Stimulated activated CD4-positive, alpha-beta T cell treated with anti-CD3 and anti-CD28 coated beads, Interleukin-1b, Interleukin-23, amount 100 ng/mL, for 4 hours (primary cell): ENCODE data around the gene SLC15A2.
"Not testable (repeated sequence)": the region's sequence is repeated elsewhere in the genome, so short reads cannot be mapped to it uniquely, and the experiment has no call there.

Experiments
- DNase-seq, 2 donors: peaks; one replicate each; pipeline ENCODE4 v3.0.0-alpha.2; 2020; ENCODE audit warnings: low read depth in 2 of 2

The SLC15A2 gene

DNA sequence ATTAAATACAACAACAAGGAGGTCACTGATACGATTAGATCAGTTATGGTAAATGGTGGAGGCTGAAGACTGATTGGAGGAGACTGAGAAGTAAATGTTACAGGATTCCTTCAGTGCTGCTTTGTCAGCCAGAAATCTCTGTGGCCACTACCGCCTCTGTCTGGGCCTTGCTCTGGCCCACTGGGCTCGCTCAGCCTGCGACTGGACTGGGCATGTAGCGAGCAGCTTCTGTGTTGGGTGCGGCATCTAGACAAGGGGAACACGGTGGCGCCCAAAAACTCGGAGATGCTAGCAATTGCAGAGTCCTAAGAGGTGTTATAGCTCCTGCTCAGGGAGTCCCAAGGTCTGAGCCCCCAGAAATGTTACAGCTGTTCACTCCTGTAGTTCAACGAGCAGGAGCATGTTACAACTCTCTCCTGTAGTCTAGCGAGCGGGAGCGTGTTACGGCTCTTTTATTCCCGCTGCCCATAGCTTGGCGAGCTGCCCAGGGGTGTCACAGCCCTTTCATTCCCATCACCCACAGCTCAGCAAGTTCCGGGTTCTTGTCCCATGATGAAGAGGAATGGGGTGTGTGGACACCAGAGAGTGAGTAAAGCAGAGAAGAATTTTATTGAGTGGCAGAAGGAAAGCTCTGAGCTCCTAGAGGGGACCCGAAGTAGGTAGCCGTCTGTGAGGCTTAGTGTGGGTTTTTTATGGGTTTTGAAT, 24.7 kb downstream of the SLC15A2 start:
- DNase-seq: no peak

DNA sequence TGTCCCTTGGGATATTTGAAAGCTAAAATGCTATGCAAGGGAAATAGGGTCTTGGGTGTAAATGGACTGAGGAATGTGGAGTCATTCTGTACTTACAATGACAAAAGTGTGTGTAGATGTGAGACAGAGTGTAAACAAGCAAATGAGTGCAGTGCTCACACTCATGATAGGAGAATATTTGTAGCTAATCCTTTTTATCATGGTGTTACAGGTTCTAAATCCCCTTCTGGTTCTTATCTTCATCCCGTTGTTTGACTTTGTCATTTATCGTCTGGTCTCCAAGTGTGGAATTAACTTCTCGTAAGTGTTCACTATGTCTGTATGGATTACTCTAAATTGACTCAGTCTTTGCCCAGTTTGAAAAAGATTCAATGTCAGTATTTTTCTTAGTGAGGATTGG, 30.5 kb downstream of the SLC15A2 start:
- no peak for DNase-seq

DNA sequence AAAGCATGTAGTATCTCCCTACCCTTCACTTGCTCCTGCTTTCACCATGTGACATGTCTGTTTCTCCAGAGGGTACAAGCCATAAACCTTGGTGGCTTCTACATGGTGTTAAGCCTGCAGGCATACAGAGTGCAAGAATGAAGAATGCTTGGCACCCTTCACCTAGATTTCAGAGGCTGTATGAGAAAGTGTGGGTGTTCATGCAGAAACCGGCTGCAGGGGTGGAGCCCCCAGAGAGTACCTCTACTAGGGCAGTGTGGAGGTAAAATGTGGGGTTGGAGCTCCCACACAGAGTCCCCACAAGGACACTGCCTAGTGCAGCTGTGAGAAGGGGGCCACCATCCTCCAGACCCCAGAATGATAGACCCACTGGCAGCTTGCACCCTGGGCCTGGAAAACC, 32.2 kb downstream of the SLC15A2 start:
- no peak for DNase-seq

DNA sequence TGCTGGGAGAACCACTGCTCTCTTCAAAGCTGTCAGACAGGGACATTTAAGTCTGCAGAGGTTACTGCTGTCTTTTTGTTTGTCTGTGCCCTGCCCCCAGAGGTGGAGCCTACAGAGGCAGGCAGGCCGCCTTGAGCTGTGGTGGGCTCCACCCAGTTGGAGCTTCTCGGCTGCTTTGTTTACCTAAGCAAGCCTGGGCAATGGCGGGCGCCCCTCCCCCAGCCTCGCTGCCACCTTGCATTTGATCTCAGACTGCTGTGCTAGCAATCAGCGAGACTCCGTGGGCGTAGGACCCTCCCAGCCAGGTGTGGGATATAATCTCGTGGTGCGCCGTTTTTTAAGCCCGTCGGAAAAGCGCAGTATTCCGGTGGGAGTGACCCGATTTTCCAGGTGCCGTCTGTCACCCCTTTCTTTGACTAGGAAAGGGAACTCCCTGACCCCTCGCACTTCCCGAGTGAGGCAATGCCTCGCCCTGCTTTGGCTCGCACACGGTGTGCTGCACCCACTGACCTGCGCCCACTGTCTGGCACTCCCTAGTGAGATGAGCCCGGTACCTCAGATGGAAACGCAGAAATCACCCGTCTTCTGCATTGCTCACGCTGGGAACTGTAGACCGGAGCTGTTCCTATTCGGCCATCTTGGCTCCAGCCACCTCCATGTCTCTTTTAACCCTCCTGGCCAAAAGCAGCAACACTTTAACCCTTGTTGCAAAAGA, 44.1 kb downstream of the SLC15A2 start:
- not testable (repeated sequence) for DNase-seq

DNA sequence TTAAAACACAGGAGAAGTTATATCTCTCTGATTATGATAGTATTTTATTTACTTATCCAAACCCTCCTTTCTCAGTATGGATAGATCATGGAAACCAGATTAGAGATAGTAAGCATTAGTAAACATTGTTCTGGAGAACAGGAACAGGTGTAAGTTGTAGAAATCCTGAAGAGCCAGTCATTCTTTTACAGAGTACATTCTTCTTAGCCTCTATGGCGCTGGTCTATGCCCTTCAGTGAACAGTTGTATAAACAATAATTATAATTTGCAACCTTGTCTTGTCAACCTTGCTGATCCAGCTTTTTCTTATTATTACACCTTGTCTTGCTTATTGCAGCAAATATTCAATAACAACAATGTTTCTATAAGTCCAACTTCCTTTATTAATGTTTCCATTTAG, 47.4 kb downstream of the SLC15A2 start:
- DNase-seq: no peak

DNA sequence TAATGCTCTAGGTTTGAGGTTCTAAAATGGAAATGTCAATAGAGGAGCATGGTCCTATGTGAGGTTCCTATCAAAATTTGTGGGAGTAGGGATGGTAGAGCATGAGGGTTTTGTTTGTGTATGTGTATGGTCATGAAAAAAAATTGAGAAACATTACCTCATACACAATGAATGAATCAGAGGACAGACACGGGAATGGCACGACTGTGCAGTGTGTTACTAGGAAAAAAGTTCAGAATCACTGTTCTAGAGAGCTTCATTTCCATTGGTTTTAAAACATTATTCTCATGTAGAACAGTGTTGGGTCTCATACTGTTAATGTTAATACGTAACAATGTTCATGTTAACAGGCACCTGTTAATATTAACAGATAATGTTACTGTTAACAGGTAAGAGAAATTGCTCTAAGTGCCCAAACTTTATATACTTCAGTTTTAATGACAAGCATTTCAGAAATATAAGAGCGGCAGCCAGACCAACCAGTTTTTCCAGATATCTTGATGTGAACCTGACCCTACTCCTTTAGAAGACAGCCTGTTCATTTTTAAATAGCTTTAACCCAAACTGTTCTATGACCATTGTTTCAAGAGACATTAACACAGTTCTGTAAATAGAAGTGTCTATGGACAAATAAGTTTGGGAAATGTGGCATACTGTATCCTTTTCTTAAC, 48.0 kb downstream of the SLC15A2 start:
- no peak for DNase-seq

DNA sequence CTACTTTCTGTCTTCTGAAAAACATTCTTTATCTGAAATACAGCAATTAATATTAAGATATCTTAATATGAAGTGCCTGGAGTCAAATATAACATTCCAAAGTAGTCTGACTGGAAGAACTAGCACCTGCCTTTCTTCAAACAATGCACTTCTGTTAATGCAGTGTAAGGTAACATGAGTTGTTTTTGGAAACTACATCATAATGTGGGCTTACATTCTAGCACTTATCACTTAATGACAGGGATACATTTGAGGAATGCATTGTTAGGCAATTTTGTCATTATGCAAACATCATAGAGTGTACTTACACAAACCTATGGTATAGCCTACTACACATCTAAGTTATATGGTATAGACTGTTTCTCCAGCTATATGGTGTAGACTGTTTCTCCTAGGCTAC, 49.2 kb downstream of the SLC15A2 start:
- DNase-seq: no peak

DNA sequence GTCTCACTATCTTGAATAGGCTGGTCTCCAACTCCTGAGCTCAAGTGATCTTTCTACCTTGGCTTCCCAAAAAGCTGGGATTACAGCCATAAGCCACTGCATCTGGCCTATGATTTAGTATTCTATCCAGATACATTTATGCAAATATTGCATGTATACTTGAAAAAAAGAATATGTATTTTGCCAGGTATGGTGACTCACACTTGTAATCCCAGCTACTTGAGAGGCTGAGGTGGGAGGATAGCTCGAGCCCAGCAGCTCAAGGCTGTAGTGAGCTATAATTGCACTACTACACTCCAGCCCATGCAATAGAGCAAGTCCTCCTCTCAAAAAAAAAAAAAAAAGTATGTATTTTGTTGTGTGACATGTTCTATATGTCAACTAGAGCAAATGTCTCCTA, 54.4 kb downstream of the SLC15A2 start:
- no peak for DNase-seq

DNA sequence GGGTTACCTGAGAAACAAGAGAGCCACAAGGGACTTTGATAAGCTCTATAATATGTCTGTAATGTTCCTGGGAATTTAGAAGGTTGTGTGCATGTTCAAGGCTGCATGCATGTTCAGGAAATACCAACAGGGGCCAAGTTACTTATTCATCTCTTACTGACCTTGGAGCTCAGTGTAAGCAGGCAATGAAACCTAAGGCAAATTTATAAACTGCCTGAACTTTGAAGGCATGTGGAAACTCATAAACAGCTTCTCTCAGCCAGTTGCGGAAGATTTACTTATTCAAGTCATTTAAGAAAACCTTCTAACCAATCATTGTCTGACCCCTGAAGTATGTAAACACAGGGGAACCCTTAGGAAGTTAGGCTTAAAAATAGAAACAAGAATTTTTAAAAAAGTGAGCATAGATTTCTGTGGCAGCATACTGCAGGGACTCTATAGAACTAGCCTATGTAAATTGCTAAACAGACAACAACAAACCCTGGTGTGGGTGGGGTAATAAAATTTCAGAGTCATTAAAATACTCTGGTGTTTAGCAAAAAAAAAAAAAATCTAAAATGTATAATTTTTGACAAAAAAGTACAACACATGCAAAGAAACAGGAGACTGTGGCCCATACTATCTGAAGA, 57.2 kb downstream of the SLC15A2 start:
- no peak for DNase-seq

DNA sequence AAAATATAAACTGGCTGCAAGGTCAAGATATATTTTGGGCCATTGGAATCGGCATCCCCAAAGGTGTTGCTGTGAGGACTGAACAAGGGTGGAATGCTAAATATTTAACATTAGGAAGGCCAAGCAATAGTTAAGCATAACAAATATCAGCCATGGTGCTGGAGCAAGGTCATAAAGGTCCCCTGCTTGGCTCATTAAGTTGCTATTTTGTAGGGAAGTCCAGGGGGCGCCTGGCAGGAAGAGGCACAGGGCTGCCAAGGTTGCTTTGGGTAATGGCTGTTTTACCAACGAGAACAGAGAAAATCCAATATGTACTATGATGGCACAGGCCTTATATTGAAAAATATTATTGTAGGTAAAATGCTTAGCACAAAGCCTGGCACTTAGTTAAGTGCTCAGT, 62.2 kb downstream of the SLC15A2 start:
- DNase-seq: no peak

DNA sequence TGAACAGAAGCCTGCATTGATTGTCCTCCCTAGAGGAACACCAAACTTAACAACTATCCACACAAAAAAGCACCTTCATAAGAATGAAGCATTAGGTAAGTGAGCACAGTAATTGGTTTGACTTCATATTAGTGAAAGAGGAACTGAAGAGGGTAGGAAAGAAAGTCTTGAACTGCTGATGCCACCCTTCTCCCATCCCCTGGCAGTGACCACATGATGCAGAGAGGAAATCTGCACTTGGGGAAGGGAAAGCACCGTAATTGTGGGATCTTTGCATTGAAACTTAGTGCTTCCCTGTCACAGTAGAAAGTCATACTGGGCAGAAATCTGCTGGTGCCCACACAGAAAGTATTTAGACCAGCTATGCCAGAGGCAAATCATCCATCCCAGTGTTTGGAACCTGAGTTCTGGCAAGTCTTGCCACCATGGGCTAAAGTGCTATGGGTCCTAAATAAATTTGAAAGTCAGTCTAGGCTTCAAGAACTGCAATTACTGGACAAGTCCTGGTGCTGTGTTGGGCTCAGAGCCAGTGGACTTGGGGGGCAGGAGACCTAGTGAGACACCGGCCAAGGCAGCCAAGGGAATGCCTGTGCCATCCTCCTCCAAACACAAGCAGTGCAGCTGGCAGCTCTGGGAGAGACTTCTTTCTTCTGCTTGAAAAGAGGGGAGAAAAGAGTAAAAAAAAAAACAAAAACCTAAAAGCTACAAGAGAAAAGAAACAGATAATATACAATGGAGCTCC, 63.6 kb downstream of the SLC15A2 start:
- DNase-seq: no peak

DNA sequence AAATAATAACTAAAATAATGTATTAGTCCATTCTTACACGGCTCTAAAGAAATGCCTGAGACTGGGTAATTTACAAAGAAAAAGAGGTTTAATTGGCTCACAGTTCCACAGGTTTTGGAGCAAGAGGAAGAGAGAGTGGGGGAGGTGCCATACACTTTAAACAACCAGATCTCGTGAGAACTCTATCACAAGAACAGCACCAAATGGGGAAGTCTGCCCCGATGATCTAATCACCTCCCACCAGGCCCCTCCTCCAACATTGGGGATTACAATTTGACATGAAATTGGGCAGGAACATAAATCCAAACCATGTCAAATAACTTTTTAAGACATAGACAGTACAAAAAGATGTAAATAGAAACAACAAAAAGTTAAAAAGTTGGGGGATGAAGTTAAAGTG, 64.6 kb downstream of the SLC15A2 start:
- no peak for DNase-seq

DNA sequence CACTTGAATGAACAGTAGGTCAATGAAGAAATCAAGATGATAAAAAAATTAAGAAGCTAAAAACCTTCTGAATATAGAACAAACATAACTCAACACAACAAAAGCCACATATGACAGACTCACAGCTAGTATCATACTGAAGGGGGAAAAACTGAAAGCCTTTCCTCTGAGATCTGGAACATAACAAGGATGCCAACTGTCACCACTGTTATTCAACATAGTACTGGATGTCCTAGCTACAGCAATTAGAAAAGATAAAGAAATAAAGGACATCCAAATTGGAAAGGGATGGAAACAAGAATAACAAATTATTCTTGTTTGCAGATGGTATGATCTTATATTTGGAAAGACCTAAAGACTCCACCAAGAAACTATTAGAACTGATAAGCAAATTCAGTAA, 67.1 kb downstream of the SLC15A2 start:
- no peak for DNase-seq

DNA sequence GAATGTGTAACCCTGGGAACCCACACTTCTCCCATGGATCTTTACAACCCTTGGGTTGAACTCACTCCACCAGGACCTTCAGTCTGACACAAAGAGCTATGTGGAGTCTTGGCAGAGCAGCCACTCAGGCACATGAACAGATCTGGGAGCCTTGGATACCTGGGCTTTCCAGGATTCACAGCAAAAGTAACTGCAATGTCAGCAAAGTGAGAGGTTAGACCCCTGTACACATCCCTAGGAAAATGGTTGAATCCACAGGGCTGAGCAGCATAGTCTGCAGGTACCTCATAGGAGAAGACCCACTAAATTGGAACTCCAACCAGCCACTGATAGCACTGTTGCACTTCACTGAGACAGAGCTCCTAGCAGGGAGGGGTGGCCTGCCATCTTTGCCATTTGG, 68.2 kb downstream of the SLC15A2 start:
- DNase-seq: no peak

DNA sequence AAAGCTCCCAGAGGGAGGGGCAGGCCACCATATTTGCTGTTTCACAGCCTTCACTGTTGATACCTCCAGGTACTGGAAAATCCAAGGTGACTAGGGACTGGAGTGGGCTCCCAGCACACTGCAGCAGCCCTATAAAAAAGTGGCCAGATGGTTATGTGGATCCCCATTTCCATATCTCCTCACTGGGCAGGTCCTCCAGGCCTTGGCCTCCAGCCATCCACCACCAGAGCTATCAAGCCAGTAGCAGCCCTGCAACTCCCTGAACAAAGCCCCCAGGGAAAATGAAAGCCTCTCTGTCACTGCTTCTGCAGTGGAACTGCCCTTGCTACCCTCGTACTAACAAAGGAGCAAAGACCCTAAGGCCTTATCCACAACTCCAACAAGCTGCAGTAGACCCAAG, 69.4 kb downstream of the SLC15A2 start:
- no peak for DNase-seq

DNA sequence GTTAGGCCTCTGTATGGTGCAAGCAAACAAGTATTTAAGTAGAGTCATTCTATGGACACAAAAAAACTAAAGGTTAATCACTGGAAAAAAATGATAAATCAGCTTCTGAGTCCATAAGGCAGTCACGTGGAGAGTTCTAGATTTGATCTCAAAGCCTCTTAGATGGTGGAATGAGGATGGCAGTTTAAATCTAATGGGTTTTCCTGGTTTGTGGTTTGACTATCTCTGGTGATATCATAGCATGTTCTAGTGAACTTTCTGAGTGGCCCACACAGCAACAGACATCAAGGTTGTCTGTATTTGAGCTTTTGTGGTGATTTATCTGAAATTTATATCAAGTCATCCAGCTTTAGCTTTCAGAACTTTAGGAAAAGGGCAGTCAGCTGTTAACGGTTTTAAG, 75.4 kb downstream of the SLC15A2 start:
- no peak for DNase-seq

DNA sequence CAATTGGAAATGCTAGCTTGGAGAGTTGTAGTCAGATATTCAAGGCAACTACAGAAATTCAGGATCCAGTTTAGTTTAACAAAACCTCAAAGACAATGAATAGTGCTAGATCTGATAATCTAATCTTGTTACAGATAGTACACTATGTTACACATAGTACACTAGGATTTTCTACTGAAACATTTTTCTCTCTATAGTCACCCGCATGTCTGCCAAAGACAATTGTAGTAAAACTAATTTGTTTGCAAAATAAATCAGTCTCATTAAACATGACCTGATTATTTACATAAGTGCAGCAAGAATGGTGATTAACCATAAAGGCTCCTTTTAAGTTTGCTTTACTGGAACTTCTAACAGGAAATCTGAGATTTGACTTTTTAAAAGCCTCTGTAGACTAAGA, 75.8 kb downstream of the SLC15A2 start:
- no peak for DNase-seq

DNA sequence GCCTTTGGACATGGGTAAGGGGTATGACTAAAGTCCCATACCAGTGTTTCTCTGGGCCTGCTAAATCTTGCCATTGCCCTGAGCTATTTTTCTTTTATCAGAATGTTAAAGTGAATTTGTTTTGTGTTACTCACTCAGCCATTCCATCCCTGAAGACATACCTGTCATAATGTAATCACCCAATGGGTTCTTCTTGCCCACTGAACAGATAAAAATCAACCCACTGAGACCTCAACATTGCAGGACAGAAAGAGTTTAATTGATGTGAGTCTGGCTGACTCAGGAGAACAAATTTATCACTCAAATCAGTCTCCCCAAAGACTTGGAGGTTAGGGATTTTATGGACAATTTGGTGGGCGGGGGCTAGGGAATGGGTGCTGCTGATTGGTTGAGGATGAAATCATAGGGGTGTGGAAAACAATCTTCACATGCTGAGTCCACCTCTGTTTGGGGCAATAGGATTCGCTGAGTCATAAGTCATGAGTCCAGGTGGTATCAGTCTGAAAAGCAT, 80.5 kb downstream of the SLC15A2 start:
- no peak for DNase-seq

DNA sequence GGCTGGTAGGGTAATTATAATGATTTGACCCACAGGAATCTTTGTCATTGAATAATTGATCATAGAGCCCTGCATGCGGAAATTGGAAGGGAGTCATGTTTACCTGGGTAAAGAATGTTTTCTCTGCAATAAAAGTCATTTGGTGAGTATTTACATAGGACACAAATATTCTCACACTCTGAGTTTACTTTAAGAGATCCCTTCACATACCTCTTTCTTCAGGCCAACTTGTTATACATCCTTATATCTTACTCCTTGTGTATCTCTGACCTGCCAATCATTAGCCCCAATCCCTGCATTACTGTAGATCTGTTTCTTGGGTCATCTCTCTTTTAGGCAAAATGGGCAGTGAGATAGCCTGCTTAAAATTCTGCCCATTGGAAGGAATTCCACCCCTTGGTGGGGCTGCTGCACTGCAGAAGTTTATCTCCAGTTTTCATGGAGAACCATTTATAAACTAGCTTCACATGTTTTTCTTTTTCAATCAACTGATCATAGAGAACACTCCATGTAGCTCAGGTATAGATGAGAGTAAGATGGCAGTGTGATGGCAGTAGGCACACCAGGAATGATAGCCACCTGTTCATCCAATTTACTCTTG, 81.6 kb downstream of the SLC15A2 start:
- no peak for DNase-seq

DNA sequence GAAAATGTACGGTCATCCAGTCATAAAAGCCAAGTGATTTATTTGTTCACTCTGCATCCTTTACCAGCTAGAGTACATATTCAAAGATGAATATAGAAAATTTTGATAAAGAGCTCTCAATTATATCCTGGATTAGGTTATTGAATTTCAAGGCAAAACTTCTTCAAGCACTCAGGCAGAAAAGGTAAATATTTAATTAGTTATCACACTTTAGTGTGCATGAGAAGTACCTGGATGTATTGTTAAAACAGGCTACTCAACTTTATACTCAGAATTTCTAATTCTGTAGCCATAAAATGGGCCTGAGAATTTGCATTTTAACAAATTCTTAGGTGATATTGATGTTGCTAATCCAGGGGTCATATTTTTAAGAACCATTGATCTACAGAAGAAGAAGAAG, 82.5 kb downstream of the SLC15A2 start:
- no peak for DNase-seq

DNA sequence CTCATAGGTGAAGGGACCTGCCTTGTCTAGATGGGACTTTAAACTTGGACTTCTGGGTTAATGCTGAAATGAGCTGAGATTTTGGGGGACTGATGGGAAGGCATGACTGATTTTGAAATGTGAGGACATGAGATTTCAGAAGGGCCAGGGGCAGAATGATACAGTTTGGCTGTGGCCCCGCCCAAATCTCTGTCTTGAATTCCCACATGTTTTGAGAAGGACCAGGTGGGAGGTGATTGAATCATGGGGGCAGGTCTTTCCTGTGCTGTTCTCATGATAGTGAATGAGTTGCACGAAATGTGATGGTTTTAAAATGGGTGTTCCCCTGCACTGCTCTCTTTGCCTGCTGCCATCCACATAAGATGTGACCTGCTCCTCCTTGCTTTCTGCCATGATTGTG, 85.0 kb downstream of the SLC15A2 start:
- DNase-seq: no peak
